ENCODE measurements around the gene CHTOP. TPM values are rescaled to one million over a fixed set of nuclear protein-coding genes. Genes with fewer than 3 reads are reported as not detected.

The CHTOP gene
- total RNA-seq, 1 experiment from 2014 or later, result 156 TPM

GRCh38 chr1:153629971-153630370 is 3.9 kb upstream of the CHTOP start:
- intact Hi-C loops (cut with micrococcal nuclease), result no loop called here
- Mint-ChIP-seq H3K4me1 (ENCODE audit: insufficient read depth, unreplicated experiment) (peaks cover 37% of the 10 kb centered on the region), H3K36me3 (ENCODE audit: insufficient read depth, unreplicated experiment) (peaks cover 21% of the 10 kb centered on the region), H3K27me3 (ENCODE audit: insufficient read depth, unreplicated experiment) (no peaks in the 10 kb centered on the region), H3K9me3 (ENCODE audit: unreplicated experiment) (no peaks in the 10 kb centered on the region), H3K27ac (ENCODE audit: low read depth, unreplicated experiment) (no peak overlapping the region), H3K4me3 (ENCODE audit: unreplicated experiment) (no peak overlapping the region)
- no peak for DNase-seq (ENCODE audit: unreplicated experiment)
- POLR2A ChIA-PET, result interaction anchor here (0.7 to 46.1 kb wide), 3 partner anchors 15 to 58 kb away, joined by 3 to 1272 read pairs (median 9); partner anchors contain the start of genes S100A1, S100A13, S100A14 and S100A16
- CTCF ChIA-PET, result interaction anchor here (1.0 to 9.3 kb wide), 5 partner anchors 15 to 120 kb away, joined by 5 to 195 read pairs (median 9); partner anchors contain the start of genes S100A14 and S100A16
- BruUV-seq (replicated peaks), result no TSS peak
- no peak for TF ChIP-seq CTCF (IDR thresholded peaks at IDR 0.05; ENCODE audit: unreplicated experiment)

DNA sequence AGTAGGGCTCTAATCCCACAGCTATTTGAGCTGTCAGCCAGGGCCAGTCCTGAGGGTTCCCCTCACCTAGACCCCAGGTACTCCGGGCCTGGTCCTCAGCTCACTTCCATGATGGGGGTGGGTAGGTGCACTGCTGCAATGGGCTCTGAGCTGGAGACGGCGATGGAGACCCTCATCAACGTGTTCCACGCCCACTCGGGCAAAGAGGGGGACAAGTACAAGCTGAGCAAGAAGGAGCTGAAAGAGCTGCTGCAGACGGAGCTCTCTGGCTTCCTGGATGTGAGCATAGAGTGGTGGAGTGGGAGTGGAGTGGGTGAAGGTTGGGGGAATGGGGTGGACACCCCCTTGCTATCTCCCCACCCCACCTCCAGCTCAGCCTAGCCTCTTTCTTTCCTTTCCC is 3.5 kb upstream of the CHTOP start:
- intact Hi-C loops (cut with micrococcal nuclease), result no loop called here
- BruUV-seq (replicated peaks), result no TSS peak
- H3K36me3 Mint-ChIP-seq (ENCODE audit: insufficient read depth, unreplicated experiment), result peaks cover 22% of the 10 kb centered on the region
- no peaks in the 10 kb centered on the region for H3K9me3 Mint-ChIP-seq (ENCODE audit: unreplicated experiment)
- no peak for TF ChIP-seq CTCF (IDR thresholded peaks at IDR 0.05; ENCODE audit: unreplicated experiment)
- DNase-seq (ENCODE audit: unreplicated experiment), result no peak
- no peaks in the 10 kb centered on the region for H3K27me3 Mint-ChIP-seq (ENCODE audit: insufficient read depth, unreplicated experiment)
- H3K27ac Mint-ChIP-seq (ENCODE audit: low read depth, unreplicated experiment), result no peak overlapping the region
- POLR2A ChIA-PET, result interaction anchor here (0.6 to 46.1 kb wide), 4 partner anchors 15 to 127 kb away, joined by 3 to 1272 read pairs (median 6); partner anchors contain the start of genes S100A1, S100A13, S100A14 and S100A16
- no peak overlapping the region for H3K4me3 Mint-ChIP-seq (ENCODE audit: unreplicated experiment)
- peaks cover 37% of the 10 kb centered on the region for H3K4me1 Mint-ChIP-seq (ENCODE audit: insufficient read depth, unreplicated experiment)
- CTCF ChIA-PET, result interaction anchor here (0.5 to 9.3 kb wide), 7 partner anchors 15 to 139 kb away, joined by 3 to 195 read pairs (median 5); partner anchors contain the start of genes S100A14 and S100A16

- ChIA-PET CTCF (interaction anchor here (0.5 to 9.3 kb wide), 8 partner anchors 16 to 138 kb away, joined by 3 to 195 read pairs (median 4); partner anchors contain the start of genes S100A14 and S100A16), POLR2A (interaction anchor here (0.6 to 46.1 kb wide), 3 partner anchors 16 to 126 kb away, joined by 4 to 1272 read pairs (median 9); partner anchors contain the start of genes S100A1, S100A13, S100A14 and S100A16)
- H3K27me3 Mint-ChIP-seq (ENCODE audit: insufficient read depth, unreplicated experiment), result no peaks in the 10 kb centered on the region
- H3K27ac Mint-ChIP-seq (ENCODE audit: low read depth, unreplicated experiment), result no peak overlapping the region
- no peak for DNase-seq (ENCODE audit: unreplicated experiment)
- intact Hi-C loops (cut with micrococcal nuclease), result no loop called here
- no peak for TF ChIP-seq CTCF (IDR thresholded peaks at IDR 0.05; ENCODE audit: unreplicated experiment)
- no TSS peak for BruUV-seq (replicated peaks)
- H3K4me1 Mint-ChIP-seq (ENCODE audit: insufficient read depth, unreplicated experiment), result peaks cover 33% of the 10 kb centered on the region
- H3K4me3 Mint-ChIP-seq (ENCODE audit: unreplicated experiment), result no peak overlapping the region
- H3K9me3 Mint-ChIP-seq (ENCODE audit: unreplicated experiment), result no peaks in the 10 kb centered on the region
- peaks cover 32% of the 10 kb centered on the region for H3K36me3 Mint-ChIP-seq (ENCODE audit: insufficient read depth, unreplicated experiment)
Measured at GRCh38 chr1:153631047-153632022, 2.5 kb upstream of the CHTOP start.

Measured in MCF 10A (cell line).